Ectodermal cell (in vitro differentiated cells): Measurements from ENCODE around the gene RPP25L.

Experiments
- H3K27ac ChIP-seq: 2 replicates; pipeline ENCODE4 v1.7.0; 2013; ENCODE audit warnings: mild to moderate bottlenecking, low read depth, low read length; ENCODE audit not compliant: insufficient read depth, poor library complexity, severe bottlenecking
- H3K27me3 ChIP-seq: 2 replicates; pipeline ENCODE4 v1.7.0; 2013; ENCODE audit warnings: mild to moderate bottlenecking, low read length; ENCODE audit not compliant: insufficient read depth, control insufficient read depth, poor library complexity, severe bottlenecking
- H3K36me3 ChIP-seq: one replicate; pipeline ENCODE4 v1.7.0; 2013; ENCODE audit warnings: low read length; ENCODE audit not compliant: control insufficient read depth, insufficient read depth
- H3K4me1 ChIP-seq: one replicate; pipeline ENCODE4 v1.7.0; 2013; ENCODE audit warnings: low read length; ENCODE audit not compliant: control insufficient read depth, insufficient read depth
- H3K4me3 ChIP-seq: 2 replicates; pipeline ENCODE4 v1.7.0; 2013; ENCODE audit warnings: low read depth, low read length, control low read depth; ENCODE audit not compliant: insufficient read depth
- H3K9me3 ChIP-seq: 2 replicates; pipeline ENCODE4 v1.7.0; 2013; ENCODE audit warnings: mild to moderate bottlenecking, low read length, moderate library complexity; ENCODE audit not compliant: control insufficient read depth
- WGBS, 2 experiments: methylation state at CpG; one replicate each; pipeline ENCODE4 v1.1.7; 2013; ENCODE audit warnings: missing lambda C conversion rate in 2 of 2; 5-methylcytosine and 5-hydroxymethylcytosine counted together

The RPP25L gene

GRCh38 chr9:34584970-34585369, 26.9 kb downstream of the RPP25L start:
- WGBS, 2 experiments: 88 to 95% methylated on average over 5 of the region's 5 CpGs
- Histone ChIP-seq H3K4me1 (peaks cover 80% of the 10 kb centered on the region), H3K9me3 (no peaks in the 10 kb centered on the region), H3K27ac (no peak overlapping the region), H3K27me3 (peaks cover 31% of the 10 kb centered on the region), H3K36me3 (no peaks in the 10 kb centered on the region), H3K4me3 (no peak overlapping the region)

- H3K27ac ChIP-seq: no peak overlapping the region
- H3K9me3 ChIP-seq: no peaks in the 10 kb centered on the region
- no peak overlapping the region for H3K4me3 ChIP-seq
- H3K27me3 ChIP-seq: peaks cover 11% of the 10 kb centered on the region
- H3K36me3 ChIP-seq: no peaks in the 10 kb centered on the region
- H3K4me1 ChIP-seq: peaks cover 91% of the 10 kb centered on the region
- WGBS, 2 experiments: 93 to 97% methylated on average over 4 to 5 of the region's 5 CpGs
Measured at GRCh38 chr9:34582787-34583186, 29.1 kb downstream of the RPP25L start.

GRCh38 chr9:34581318-34581717, 30.6 kb downstream of the RPP25L start:
- 87 to 90% methylated on average over 3 of the region's 3 CpGs for WGBS, 2 experiments
- no peaks in the 10 kb centered on the region for H3K36me3 ChIP-seq
- no peaks in the 10 kb centered on the region for H3K27me3 ChIP-seq
- peaks cover 89% of the 10 kb centered on the region for H3K4me1 ChIP-seq
- H3K27ac ChIP-seq: peak overlapping the region; percentile 98
- no peak overlapping the region for H3K4me3 ChIP-seq
- H3K9me3 ChIP-seq: no peaks in the 10 kb centered on the region

GRCh38 chr9:34580358-34580757, 31.5 kb downstream of the RPP25L start:
- Histone ChIP-seq H3K4me1 (peaks cover 87% of the 10 kb centered on the region), H3K27me3 (no peaks in the 10 kb centered on the region), H3K36me3 (no peaks in the 10 kb centered on the region), H3K9me3 (no peaks in the 10 kb centered on the region), H3K4me3 (peak overlapping the region; percentile 13), H3K27ac (peak overlapping the region; percentile 98)
- WGBS, 2 experiments: 0 to 1% methylated on average over 8 of the region's 8 CpGs

GRCh38 chr9:34579808-34580163, 32.1 kb downstream of the RPP25L start:
- peaks cover 87% of the 10 kb centered on the region for H3K4me1 ChIP-seq

GRCh38 chr9:34579104-34579807, 32.6 kb downstream of the RPP25L start:
- Histone ChIP-seq H3K4me3 (peak overlapping the region; percentile 45), H3K9me3 (no peaks in the 10 kb centered on the region), H3K4me1 (peaks cover 87% of the 10 kb centered on the region), H3K27me3 (no peaks in the 10 kb centered on the region), H3K36me3 (no peaks in the 10 kb centered on the region), H3K27ac (peak overlapping the region; percentile 98)
- 4 to 6% methylated on average over 14 to 17 of the region's 17 CpGs for WGBS, 2 experiments

More at GRCh38 chr9:34579808-34580163, 32.1 kb downstream of the RPP25L start:
- 31 to 34% methylated on average over 5 of the region's 5 CpGs for WGBS, 2 experiments
- no peaks in the 10 kb centered on the region for H3K27me3 ChIP-seq
- no peak overlapping the region for H3K4me3 ChIP-seq
- H3K27ac ChIP-seq: peak overlapping the region; percentile 98
- H3K9me3 ChIP-seq: no peaks in the 10 kb centered on the region
- H3K36me3 ChIP-seq: no peaks in the 10 kb centered on the region

GRCh38 chr9:34578241-34579103, 33.4 kb downstream of the RPP25L start:
- Histone ChIP-seq H3K27ac (peak overlapping the region; percentile 98), H3K4me1 (peaks cover 87% of the 10 kb centered on the region), H3K27me3 (no peaks in the 10 kb centered on the region), H3K9me3 (no peaks in the 10 kb centered on the region), H3K4me3 (peak overlapping the region; percentile 45), H3K36me3 (no peaks in the 10 kb centered on the region)
- 6 to 7% methylated on average over 28 of the region's 28 CpGs for WGBS, 2 experiments

- Histone ChIP-seq H3K27ac (peak overlapping the region; percentile 98), H3K4me1 (peaks cover 85% of the 10 kb centered on the region), H3K4me3 (peak overlapping the region; percentile 45), H3K9me3 (no peaks in the 10 kb centered on the region), H3K27me3 (no peaks in the 10 kb centered on the region), H3K36me3 (no peaks in the 10 kb centered on the region)
- WGBS, 2 experiments: 1% methylated on average over 62 of the region's 62 CpGs
Measured at GRCh38 chr9:34577400-34578240, 34.3 kb downstream of the RPP25L start.

GRCh38 chr9:34576597-34577399, 35.1 kb downstream of the RPP25L start:
- 24 to 26% methylated on average over 14 of the region's 14 CpGs for WGBS, 2 experiments
- no peaks in the 10 kb centered on the region for H3K27me3 ChIP-seq
- H3K36me3 ChIP-seq: no peaks in the 10 kb centered on the region
- H3K9me3 ChIP-seq: no peaks in the 10 kb centered on the region
- H3K4me1 ChIP-seq: peaks cover 77% of the 10 kb centered on the region
- peak overlapping the region; percentile 65 for H3K27ac ChIP-seq
- H3K4me3 ChIP-seq: peak overlapping the region; percentile 18
